Measurements from ENCODE around the gene FHAD1. TPM values are rescaled to one million over a fixed set of nuclear protein-coding genes. Genes with fewer than 3 reads are reported as not detected.

FHAD1 gene
- total and polyA plus RNA-seq, 11 donors: 0.06 to 1.1 (median 0.12) TPM; not detected in 4

- ATAC-seq (no peak), DNase-seq (no peak)
- H3K27me3 ChIP-seq: no peaks in the 10 kb centered on the region
- H3K27ac ChIP-seq: peak overlapping the region in 5 of 12 donors; percentile 20 to 90 (median 64)
- H3K4me3 ChIP-seq: peak overlapping the region in 1 of 12 donors; percentile 89
- intact Hi-C loops (cut with DNase I): loop anchor here in 7 of 10 donors (5.0 to 10.0 kb wide), 4 partner anchors 72 to 279 kb away; no protein-coding TSS in a partner anchor
- peaks cover 0 to 22% (median 0%) of the 10 kb centered on the region in 9 donors for H3K36me3 ChIP-seq
- peaks cover 0 to 91% (median 61%) of the 10 kb centered on the region in 12 donors for H3K4me1 ChIP-seq
- 84 to 93% (median 89%) methylated on average over 19 to 20 of the region's 20 CpGs for WGBS, 4 donors
- no peaks in the 10 kb centered on the region for H3K9me3 ChIP-seq
- TF ChIP-seq POLR2A (IDR thresholded peaks at IDR 0.05) (no peak), CTCF (IDR thresholded peaks at IDR 0.05) (no peak)
Observed at GRCh38 chr1:15413563-15414444, 166.8 kb downstream of the FHAD1 start.

GRCh38 chr1:15414445-15414983 lies 167.5 kb downstream of the FHAD1 start:
- DNase-seq (no peak), ATAC-seq (no peak)
- WGBS, 4 donors: 77 to 91% (median 79%) methylated on average over 4 to 10 of the region's 10 CpGs
- no peaks in the 10 kb centered on the region for H3K27me3 ChIP-seq
- intact Hi-C loops (cut with DNase I): loop anchor here in 7 of 10 donors (5.0 to 10.0 kb wide), 4 partner anchors 72 to 280 kb away; no protein-coding TSS in a partner anchor
- H3K9me3 ChIP-seq: no peaks in the 10 kb centered on the region
- H3K4me3 ChIP-seq: no peak overlapping the region
- TF ChIP-seq CTCF (IDR thresholded peaks at IDR 0.05) (peak in 3 of 12 donors; percentile 6 to 30 (median 13)), POLR2A (IDR thresholded peaks at IDR 0.05) (no peak)
- peaks cover 0 to 22% (median 0%) of the 10 kb centered on the region in 9 donors for H3K36me3 ChIP-seq
- peak overlapping the region in 5 of 12 donors; percentile 51 to 90 (median 77) for H3K27ac ChIP-seq
- H3K4me1 ChIP-seq: peaks cover 0 to 93% (median 62%) of the 10 kb centered on the region in 12 donors

GRCh38 chr1:15417059-15417934 lies 170.3 kb downstream of the FHAD1 start:
- H3K4me1 ChIP-seq: peaks cover 0 to 92% (median 53%) of the 10 kb centered on the region in 12 donors
- peak overlapping the region; percentile 13 to 90 (median 78) for H3K27ac ChIP-seq
- no peaks in the 10 kb centered on the region for H3K9me3 ChIP-seq
- peaks cover 0 to 22% (median 0%) of the 10 kb centered on the region in 9 donors for H3K36me3 ChIP-seq
- peak in 3 of 4 donors; percentile 34 to 66 (median 53) for ATAC-seq
- no peaks in the 10 kb centered on the region for H3K27me3 ChIP-seq
- TF ChIP-seq CTCF (IDR thresholded peaks at IDR 0.05) (no peak), POLR2A (IDR thresholded peaks at IDR 0.05) (no peak)
- peak overlapping the region in 1 of 12 donors; percentile 33 for H3K4me3 ChIP-seq
- WGBS, 4 donors: 69 to 74% (median 71%) methylated on average over 18 of the region's 18 CpGs
- intact Hi-C loops (cut with DNase I): loop anchor here in 1 of 10 donors (10.0 kb wide), 1 partner anchor 282 kb away; no protein-coding TSS in a partner anchor
- DNase-seq: peak in 3 of 5 donors; percentile 50 to 67 (median 62)
